RWPE2 (cell line): ENCODE measurements around the gene KIAA0319L.

Source experiments
- ATAC-seq: fragments of 200-7000 bp; cut with Tn5 transposase; 3 replicates; pipeline ENCODE4 v1.9.1; 2021; ENCODE audit warnings: low read depth
- DNase-seq: peaks from one replicate; pipeline ENCODE4 v3.0.0-alpha.2; 2020; ENCODE audit warnings: low spot score
- H3K27ac ChIP-seq: fragments of 450-650 bp; 2 replicates; pipeline ENCODE4 v1.5.1; 2017; ENCODE audit warnings: mild to moderate bottlenecking; ENCODE audit not compliant: poor library complexity, severe bottlenecking
- H3K27me3 ChIP-seq: fragments of 250-450 bp; sonication (Bioruptor Pico); 2 replicates; pipeline ENCODE4 v1.5.1; 2021; ENCODE audit warnings: mild to moderate bottlenecking, moderate library complexity; ENCODE audit not compliant: insufficient read depth, poor library complexity, severe bottlenecking
- H3K36me3 ChIP-seq: fragments of 250-450 bp; sonication (Bioruptor Pico); 2 replicates; pipeline ENCODE4 v1.5.1; 2020; ENCODE audit warnings: low read depth, mild to moderate bottlenecking, moderate library complexity
- H3K4me1 ChIP-seq: fragments of 250-450 bp; sonication (Bioruptor Pico); 2 replicates; pipeline ENCODE4 v1.5.1; 2021; ENCODE audit warnings: mild to moderate bottlenecking, moderate library complexity; ENCODE audit not compliant: insufficient read depth, poor library complexity, severe bottlenecking
- H3K4me3 ChIP-seq: fragments of 250-450 bp; sonication (Bioruptor Pico); 2 replicates; pipeline ENCODE4 v1.5.1; 2021; ENCODE audit warnings: mild to moderate bottlenecking, moderate library complexity; ENCODE audit not compliant: severe bottlenecking
- H3K9me3 ChIP-seq: fragments of 250-450 bp; sonication (Bioruptor Pico); 2 replicates; pipeline ENCODE4 v1.5.1; 2021; ENCODE audit warnings: mild to moderate bottlenecking, moderate library complexity; ENCODE audit not compliant: severe bottlenecking
- CTCF ChIP-seq: fragments of 450-650 bp; IDR thresholded peaks from one replicate; pipeline ENCODE4 v1.5.1; 2017; ENCODE audit warnings: mild to moderate bottlenecking, moderate library complexity; ENCODE audit not compliant: poor library complexity, severe bottlenecking

The KIAA0319L gene

GRCh38 chr1:35537806-35538205, 19.4 kb downstream of the KIAA0319L start:
- Histone ChIP-seq H3K9me3 (no peaks in the 10 kb centered on the region), H3K4me3 (no peak overlapping the region), H3K27me3 (no peaks in the 10 kb centered on the region), H3K4me1 (no peaks in the 10 kb centered on the region), H3K36me3 (peaks cover 2% of the 10 kb centered on the region), H3K27ac (no peak overlapping the region)
- no peak for DNase-seq
- TF ChIP-seq CTCF, result no peak
- no peak for ATAC-seq

DNA sequence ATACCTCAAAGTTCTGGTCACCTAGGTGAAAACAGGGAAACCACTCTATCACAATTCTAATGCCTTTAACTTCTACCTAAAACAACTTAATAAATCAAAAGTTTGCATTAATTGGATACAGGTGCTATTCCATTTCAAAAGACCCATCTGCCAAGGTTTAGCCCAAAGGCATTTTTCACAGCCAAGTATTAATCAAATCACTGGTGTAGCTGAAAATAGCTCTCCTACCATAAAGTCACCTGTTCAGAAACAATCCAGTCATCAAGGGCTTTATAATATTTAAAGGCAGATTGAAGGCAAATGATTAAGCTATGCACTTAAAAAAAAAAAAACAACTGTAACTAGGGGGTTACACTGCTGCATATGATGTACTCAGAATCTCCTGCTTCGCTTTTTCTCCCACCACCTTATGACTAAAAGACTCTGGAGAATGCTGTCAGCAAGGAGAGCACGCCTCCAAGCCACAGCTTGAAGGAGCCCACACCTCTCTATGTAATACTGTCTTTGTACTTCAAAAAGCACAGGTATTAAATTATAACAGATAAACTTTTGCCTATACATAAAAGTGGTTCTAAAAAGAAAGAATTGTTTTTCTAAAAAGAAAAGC, 20.5 kb downstream of the KIAA0319L start:
- Histone ChIP-seq H3K27me3 (no peaks in the 10 kb centered on the region), H3K9me3 (no peaks in the 10 kb centered on the region), H3K4me3 (no peak overlapping the region), H3K4me1 (no peaks in the 10 kb centered on the region), H3K36me3 (peaks cover 7% of the 10 kb centered on the region), H3K27ac (no peak overlapping the region)
- ATAC-seq, result no peak
- TF ChIP-seq CTCF, result no peak
- DNase-seq, result no peak

DNA sequence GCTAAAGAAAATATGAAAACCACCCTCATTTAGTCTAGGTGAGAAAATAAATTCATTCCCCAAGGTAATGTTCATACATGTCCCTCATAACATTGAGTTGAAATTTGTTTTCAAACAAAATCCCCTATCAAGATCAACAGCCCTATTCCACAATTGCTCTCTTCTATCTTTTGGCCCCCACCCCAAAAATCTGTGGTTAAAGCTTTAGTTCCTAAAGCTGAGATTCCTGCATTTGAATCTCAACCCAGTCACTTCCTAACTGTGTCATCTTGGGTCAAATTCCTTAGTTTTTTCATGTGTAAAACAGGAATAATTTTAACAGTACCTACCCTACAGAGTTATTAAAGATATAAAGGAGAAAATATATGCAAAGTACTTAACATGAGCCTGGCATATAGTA, 22.0 kb downstream of the KIAA0319L start:
- Histone ChIP-seq H3K4me3 (no peak overlapping the region), H3K36me3 (peaks cover 12% of the 10 kb centered on the region), H3K27me3 (no peaks in the 10 kb centered on the region), H3K4me1 (no peaks in the 10 kb centered on the region), H3K27ac (no peak overlapping the region), H3K9me3 (peaks cover 2% of the 10 kb centered on the region)
- TF ChIP-seq CTCF, result no peak
- DNase-seq, result no peak
- ATAC-seq, result no peak

GRCh38 chr1:35533586-35533985, 23.6 kb downstream of the KIAA0319L start:
- peaks cover 18% of the 10 kb centered on the region for H3K36me3 ChIP-seq
- DNase-seq, result no peak
- no peak for ATAC-seq
- no peaks in the 10 kb centered on the region for H3K27me3 ChIP-seq
- no peaks in the 10 kb centered on the region for H3K4me1 ChIP-seq
- no peak for TF ChIP-seq CTCF
- H3K9me3 ChIP-seq, result peaks cover 3% of the 10 kb centered on the region
- no peak overlapping the region for H3K4me3 ChIP-seq
- no peak overlapping the region for H3K27ac ChIP-seq

DNA sequence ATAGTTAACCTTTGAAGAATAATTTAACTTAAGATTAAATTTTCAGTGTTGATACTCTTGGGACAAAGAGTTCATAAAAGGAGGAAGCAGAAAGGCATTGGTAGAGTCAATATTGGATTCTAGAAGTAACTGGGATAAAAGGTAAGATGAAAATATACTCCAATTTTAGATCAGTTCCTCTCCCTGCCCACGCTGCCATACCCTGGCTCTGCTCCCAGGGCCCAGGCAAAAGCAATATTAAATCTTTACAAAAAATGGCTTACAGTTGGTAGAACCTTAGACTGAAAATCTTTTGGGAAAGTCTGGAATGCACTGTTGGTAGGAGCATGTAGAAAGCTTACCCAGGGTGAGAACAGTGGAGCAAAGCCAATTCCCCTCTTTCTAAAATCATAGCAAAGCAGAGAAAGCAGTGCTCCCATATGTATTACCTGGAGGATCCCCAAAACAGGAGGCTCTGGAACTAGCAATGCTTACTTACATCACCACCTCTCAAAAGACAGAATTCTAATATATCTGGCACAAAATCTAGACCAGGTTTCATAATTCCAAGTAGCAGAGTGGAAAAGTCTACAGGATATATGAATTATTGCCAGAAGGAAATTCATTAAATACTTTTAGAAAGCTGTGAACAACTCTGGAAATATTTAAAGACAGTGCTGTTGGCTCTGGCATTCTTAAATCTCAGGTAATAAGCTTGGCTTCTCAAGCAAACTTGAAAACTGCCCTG, 24.5 kb downstream of the KIAA0319L start:
- no peaks in the 10 kb centered on the region for H3K27me3 ChIP-seq
- no peak overlapping the region for H3K4me3 ChIP-seq
- ATAC-seq, result no peak
- H3K27ac ChIP-seq, result no peak overlapping the region
- H3K9me3 ChIP-seq, result peaks cover 3% of the 10 kb centered on the region
- H3K4me1 ChIP-seq, result no peaks in the 10 kb centered on the region
- TF ChIP-seq CTCF, result no peak
- peaks cover 18% of the 10 kb centered on the region for H3K36me3 ChIP-seq
- DNase-seq, result no peak
